ENCODE measurements around the gene JPH2. TPM values are rescaled to one million over a fixed set of nuclear protein-coding genes. Genes with fewer than 3 reads are reported as not detected.

JPH2 gene
- total RNA-seq, 1 donor from 2014 or later: 0.07 TPM

DNA sequence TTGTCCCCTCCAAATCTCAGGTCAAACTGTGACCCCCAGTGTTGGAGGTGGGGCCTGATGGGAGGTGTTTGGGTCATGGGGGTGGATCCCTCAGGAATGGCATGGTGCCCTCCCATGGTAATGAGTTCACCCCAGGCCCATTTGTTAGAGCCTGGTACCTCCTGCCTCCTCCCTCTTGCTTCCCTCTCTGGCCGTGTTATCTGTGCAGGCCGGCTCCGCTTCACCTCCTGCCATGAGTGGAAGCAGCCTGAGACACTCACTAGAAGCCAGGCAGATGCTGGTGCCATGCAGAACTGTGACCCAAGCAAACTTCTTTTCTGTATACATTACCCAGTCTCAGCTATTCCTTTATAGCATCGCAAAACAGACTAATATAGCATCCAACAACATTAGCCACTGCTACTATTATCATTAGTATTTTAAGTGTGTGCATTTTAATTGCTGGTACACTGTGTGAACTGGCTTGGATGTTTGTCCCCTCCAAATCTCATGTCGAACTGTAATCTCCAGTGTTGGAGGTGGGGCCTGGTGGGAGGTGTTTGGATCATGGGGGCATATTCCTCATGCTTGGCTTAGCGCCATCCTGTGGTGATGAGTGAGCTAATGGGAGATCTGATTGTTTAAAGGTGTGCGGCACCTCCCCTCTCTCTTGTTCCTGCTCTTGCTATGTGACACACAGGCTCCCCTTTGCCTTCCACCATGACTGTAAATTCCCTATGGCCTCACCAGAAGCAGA lies 35.8 kb upstream of the JPH2 start:
- H3K36me3 Mint-ChIP-seq (ENCODE audit: low read depth): no peaks in the 10 kb centered on the region
- DNase-seq (ENCODE audit: low read depth, low spot score): no peak
- no peaks in the 10 kb centered on the region for H3K27me3 Mint-ChIP-seq (ENCODE audit: low read depth)
- H3K4me3 Mint-ChIP-seq: no peak overlapping the region
- TF ChIP-seq, protein P1, sequence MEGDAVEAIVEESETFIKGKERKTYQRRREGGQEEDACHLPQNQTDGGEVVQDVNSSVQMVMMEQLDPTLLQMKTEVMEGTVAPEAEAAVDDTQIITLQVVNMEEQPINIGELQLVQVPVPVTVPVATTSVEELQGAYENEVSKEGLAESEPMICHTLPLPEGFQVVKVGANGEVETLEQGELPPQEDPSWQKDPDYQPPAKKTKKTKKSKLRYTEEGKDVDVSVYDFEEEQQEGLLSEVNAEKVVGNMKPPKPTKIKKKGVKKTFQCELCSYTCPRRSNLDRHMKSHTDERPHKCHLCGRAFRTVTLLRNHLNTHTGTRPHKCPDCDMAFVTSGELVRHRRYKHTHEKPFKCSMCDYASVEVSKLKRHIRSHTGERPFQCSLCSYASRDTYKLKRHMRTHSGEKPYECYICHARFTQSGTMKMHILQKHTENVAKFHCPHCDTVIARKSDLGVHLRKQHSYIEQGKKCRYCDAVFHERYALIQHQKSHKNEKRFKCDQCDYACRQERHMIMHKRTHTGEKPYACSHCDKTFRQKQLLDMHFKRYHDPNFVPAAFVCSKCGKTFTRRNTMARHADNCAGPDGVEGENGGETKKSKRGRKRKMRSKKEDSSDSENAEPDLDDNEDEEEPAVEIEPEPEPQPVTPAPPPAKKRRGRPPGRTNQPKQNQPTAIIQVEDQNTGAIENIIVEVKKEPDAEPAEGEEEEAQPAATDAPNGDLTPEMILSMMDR (conservative IDR thresholded peaks at IDR 0.05): no peak
- no peaks in the 10 kb centered on the region for H3K9me3 Mint-ChIP-seq
- H3K27ac Mint-ChIP-seq (ENCODE audit: unreplicated experiment): no peak overlapping the region
- peaks cover 5% of the 10 kb centered on the region for H3K4me1 Mint-ChIP-seq

DNA sequence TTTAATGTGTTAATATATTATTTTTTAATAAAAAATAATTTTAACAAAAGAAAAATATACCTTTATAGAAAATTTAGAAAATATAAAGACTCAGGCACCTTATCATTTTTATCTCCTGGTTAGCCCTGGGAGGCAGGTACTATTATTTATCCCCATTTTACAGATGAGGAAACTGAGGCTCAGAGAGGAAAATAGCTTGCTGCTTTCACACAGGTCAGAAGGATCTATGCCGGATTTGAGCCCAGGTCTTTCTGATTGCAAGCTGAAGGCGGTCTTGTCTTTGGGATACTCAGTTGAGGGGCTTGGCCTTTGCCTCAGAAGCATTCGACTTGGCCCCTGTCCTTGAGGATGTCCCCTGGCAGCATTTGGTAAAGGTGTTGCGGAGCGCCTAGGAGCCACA lies 35.0 kb upstream of the JPH2 start:
- no peaks in the 10 kb centered on the region for H3K9me3 Mint-ChIP-seq
- no peaks in the 10 kb centered on the region for H3K27me3 Mint-ChIP-seq (ENCODE audit: low read depth)
- DNase-seq (ENCODE audit: low read depth, low spot score): no peak
- no peak overlapping the region for H3K4me3 Mint-ChIP-seq
- H3K27ac Mint-ChIP-seq (ENCODE audit: unreplicated experiment): no peak overlapping the region
- H3K36me3 Mint-ChIP-seq (ENCODE audit: low read depth): no peaks in the 10 kb centered on the region
- TF ChIP-seq, protein P1 (conservative IDR thresholded peaks at IDR 0.05): no peak
- peaks cover 5% of the 10 kb centered on the region for H3K4me1 Mint-ChIP-seq

DNA sequence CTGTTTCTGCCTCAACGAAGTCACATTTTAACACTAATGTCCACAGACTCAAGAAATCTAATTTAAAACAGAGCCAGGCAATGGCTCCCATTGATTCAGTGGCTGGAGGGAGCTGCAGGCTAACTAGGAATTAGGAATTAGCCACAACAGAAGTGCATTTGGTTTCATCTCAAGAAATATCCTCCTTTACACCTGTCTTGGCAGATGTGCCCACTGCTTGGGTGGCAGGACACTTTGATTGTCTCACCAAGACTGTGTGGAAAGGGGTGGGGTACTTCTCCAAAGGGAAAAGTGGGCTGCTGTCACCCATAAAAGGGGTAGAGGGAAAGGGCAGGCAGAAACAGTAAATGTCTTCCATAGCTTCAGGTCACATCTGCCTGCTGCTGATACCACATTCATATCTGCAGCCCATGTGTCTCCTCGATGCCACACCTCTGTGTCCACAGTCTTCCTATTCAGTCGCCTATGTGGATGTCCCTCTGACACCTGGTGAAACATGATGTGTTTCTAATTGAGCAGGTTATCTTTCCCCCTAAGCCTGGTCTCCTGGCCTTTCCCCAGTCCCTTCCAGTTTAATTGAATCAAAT lies 34.5 kb upstream of the JPH2 start:
- Mint-ChIP-seq H3K36me3 (ENCODE audit: low read depth) (no peaks in the 10 kb centered on the region), H3K4me1 (peaks cover 5% of the 10 kb centered on the region), H3K4me3 (no peak overlapping the region), H3K27me3 (ENCODE audit: low read depth) (no peaks in the 10 kb centered on the region), H3K9me3 (no peaks in the 10 kb centered on the region), H3K27ac (ENCODE audit: unreplicated experiment) (no peak overlapping the region)
- TF ChIP-seq, protein P1 (conservative IDR thresholded peaks at IDR 0.05): no peak
- no peak for DNase-seq (ENCODE audit: low read depth, low spot score)

DNA sequence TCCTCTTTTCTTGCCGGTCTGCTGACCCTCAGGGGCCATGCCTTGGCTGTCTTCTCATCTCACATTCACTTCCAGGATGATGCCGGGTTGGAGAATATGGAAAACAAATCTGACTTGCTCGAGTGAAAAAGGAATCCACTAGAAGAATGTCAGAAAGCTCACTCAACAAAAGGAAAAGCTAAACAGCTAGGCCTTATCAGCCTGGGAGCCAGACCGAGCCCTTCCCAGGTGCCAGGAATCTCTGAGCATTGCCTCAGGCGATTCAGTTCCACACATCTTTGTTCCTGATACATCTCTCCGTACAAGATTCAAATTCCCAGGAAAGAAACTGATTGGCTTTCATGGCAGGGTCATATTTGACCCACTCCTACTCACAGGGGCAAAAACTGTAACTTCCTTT lies 32.8 kb upstream of the JPH2 start:
- Mint-ChIP-seq H3K9me3 (no peaks in the 10 kb centered on the region), H3K27me3 (ENCODE audit: low read depth) (no peaks in the 10 kb centered on the region), H3K4me3 (no peak overlapping the region), H3K27ac (ENCODE audit: unreplicated experiment) (peak overlapping the region; percentile 79), H3K4me1 (peaks cover 9% of the 10 kb centered on the region), H3K36me3 (ENCODE audit: low read depth) (no peaks in the 10 kb centered on the region)
- TF ChIP-seq, protein P1 (conservative IDR thresholded peaks at IDR 0.05): no peak
- no peak for DNase-seq (ENCODE audit: low read depth, low spot score)

DNA sequence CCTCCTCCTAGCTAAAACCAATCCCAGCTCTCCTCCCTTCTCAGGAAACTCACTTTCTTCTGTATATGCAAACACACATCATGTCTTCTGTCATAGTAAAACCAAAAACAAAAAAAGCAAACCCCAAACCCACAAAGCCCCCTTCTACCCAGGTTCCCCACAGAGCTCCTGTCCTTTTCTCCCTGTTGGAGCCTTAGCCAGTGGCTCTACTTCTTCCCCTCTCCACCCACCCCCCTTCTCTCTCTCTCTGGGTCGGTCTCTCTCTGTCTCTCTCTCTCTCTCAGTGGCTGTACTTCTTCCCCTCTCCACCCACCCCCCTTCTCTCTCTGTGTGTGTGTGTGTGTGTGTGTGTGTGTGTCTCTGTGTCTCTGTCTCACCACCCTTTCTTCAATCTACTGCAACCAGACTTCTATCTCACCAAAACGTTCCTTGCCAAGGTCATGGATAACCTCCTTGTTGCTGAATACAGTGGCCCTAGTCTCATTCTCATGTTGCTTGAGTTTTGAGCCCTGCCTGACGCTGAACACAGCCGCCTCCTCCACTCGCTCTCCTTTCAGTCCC lies 32.3 kb upstream of the JPH2 start:
- Mint-ChIP-seq H3K4me3 (no peak overlapping the region), H3K4me1 (peaks cover 9% of the 10 kb centered on the region)

More for the DNA sequence above, 32.3 kb upstream of the JPH2 start:
- Mint-ChIP-seq H3K36me3 (ENCODE audit: low read depth) (no peaks in the 10 kb centered on the region), H3K27me3 (ENCODE audit: low read depth) (no peaks in the 10 kb centered on the region), H3K9me3 (no peaks in the 10 kb centered on the region), H3K27ac (ENCODE audit: unreplicated experiment) (peak overlapping the region; percentile 79)
- no peak for DNase-seq (ENCODE audit: low read depth, low spot score)
- TF ChIP-seq, protein P1 (conservative IDR thresholded peaks at IDR 0.05): no peak
